Trophoblast cell (in vitro differentiated cells and primary cell): ENCODE results near the gene ALS2CL.

Experiments
- DNase-seq, 2 donors: peaks; one replicate each; pipeline ENCODE4 v3.0.0-alpha.2; 2016
- H2AFZ ChIP-seq: 2 replicates; pipeline ENCODE4 v1.6.1; 2013; ENCODE audit warnings: low read length, moderate library complexity, mild to moderate bottlenecking; ENCODE audit not compliant: insufficient read depth, poor library complexity
- H2AK5ac ChIP-seq: 2 replicates; pipeline ENCODE4 v1.6.1; 2013; ENCODE audit warnings: mild to moderate bottlenecking, low read length
- H2BK120ac ChIP-seq: 2 replicates; pipeline ENCODE4 v1.6.1; 2013; ENCODE audit warnings: low read length, mild to moderate bottlenecking, moderate library complexity; ENCODE audit not compliant: insufficient read depth, poor library complexity
- H2BK12ac ChIP-seq: 2 replicates; pipeline ENCODE4 v1.6.1; 2013; ENCODE audit warnings: mild to moderate bottlenecking, low read length, moderate library complexity
- H2BK5ac ChIP-seq: 2 replicates; pipeline ENCODE4 v1.6.1; 2013; ENCODE audit warnings: low read length, low read depth, moderate library complexity, mild to moderate bottlenecking; ENCODE audit not compliant: poor library complexity
- H3K14ac ChIP-seq: 2 replicates; pipeline ENCODE4 v1.6.1; 2013; ENCODE audit warnings: mild to moderate bottlenecking, low read length
- H3K18ac ChIP-seq: 2 replicates; pipeline ENCODE4 v1.6.1; 2013; ENCODE audit warnings: mild to moderate bottlenecking, low read length
- H3K23ac ChIP-seq: 2 replicates; pipeline ENCODE4 v1.6.1; 2013; ENCODE audit warnings: low read length
- H3K27ac ChIP-seq: 2 replicates; pipeline ENCODE4 v1.5.1; 2013; ENCODE audit warnings: low read depth, mild to moderate bottlenecking, inconsistent platforms, low read length, moderate library complexity
- H3K27me3 ChIP-seq: 2 replicates; pipeline ENCODE4 v1.6.1; 2013; ENCODE audit warnings: inconsistent platforms, mild to moderate bottlenecking, low read length, moderate library complexity; ENCODE audit not compliant: insufficient read depth
- H3K36me3 ChIP-seq, 2 experiments: 1 replicate in 1 of 2; 2 replicates in 1 of 2; pipeline ENCODE4 v1.6.1; 2013; ENCODE audit warnings: low read length in 2 of 2, mild to moderate bottlenecking in 2 of 2, moderate library complexity in 1 of 2; ENCODE audit not compliant: insufficient read depth in 2 of 2, control insufficient read depth in 1 of 2
- H3K4ac ChIP-seq: 2 replicates; pipeline ENCODE4 v1.6.1; 2013; ENCODE audit warnings: low read depth, mild to moderate bottlenecking, low read length, moderate library complexity
- H3K4me1 ChIP-seq, 2 experiments: 1 replicate in 1 of 2; 2 replicates in 1 of 2; pipeline ENCODE4 v1.6.1; 2013; ENCODE audit warnings: low read length in 2 of 2, mild to moderate bottlenecking in 2 of 2, moderate library complexity in 1 of 2; ENCODE audit not compliant: insufficient read depth in 2 of 2, control insufficient read depth in 1 of 2
- H3K4me2 ChIP-seq: 2 replicates; pipeline ENCODE4 v1.6.1; 2013; ENCODE audit warnings: inconsistent platforms, mild to moderate bottlenecking, low read length, moderate library complexity
- H3K4me3 ChIP-seq: 2 replicates; pipeline ENCODE4 v1.5.1; 2013; ENCODE audit warnings: mild to moderate bottlenecking, low read depth, low read length, inconsistent platforms
- H3K79me1 ChIP-seq: one replicate; pipeline ENCODE4 v1.6.1; 2013; ENCODE audit warnings: low read length
- H3K79me2 ChIP-seq: 2 replicates; pipeline ENCODE4 v1.6.1; 2013; ENCODE audit warnings: low read length, mild to moderate bottlenecking; ENCODE audit not compliant: control insufficient read depth, insufficient read depth, poor library complexity
- H3K9ac ChIP-seq: 2 replicates; pipeline ENCODE4 v1.6.1; 2013; ENCODE audit warnings: mild to moderate bottlenecking, low read length
- H3K9me3 ChIP-seq: 2 replicates; pipeline ENCODE4 v1.6.1; 2013; ENCODE audit warnings: low read depth, mild to moderate bottlenecking, control low read depth, inconsistent platforms, low read length; ENCODE audit not compliant: insufficient read depth
- H4K12ac ChIP-seq: 2 replicates; pipeline ENCODE4 v1.6.1; 2013; ENCODE audit warnings: low read depth, mild to moderate bottlenecking, low read length, moderate library complexity
- H4K8ac ChIP-seq: 2 replicates; pipeline ENCODE4 v1.6.1; 2013; ENCODE audit warnings: low read depth, mild to moderate bottlenecking, low read length, moderate library complexity
- H4K91ac ChIP-seq: one replicate; pipeline ENCODE4 v1.6.1; 2013; ENCODE audit warnings: low read depth, mild to moderate bottlenecking, low read length, moderate library complexity
- WGBS: extraction: QIAGEN DNeasy Blood & Tissue Kit; methylation state at CpG from one replicate; pipeline ENCODE4 v1.1.7; 2013; ENCODE audit warnings: missing lambda C conversion rate; ENCODE audit not compliant: insufficient read length, insufficient coverage; ENCODE audit errors: extremely low coverage; 5-methylcytosine and 5-hydroxymethylcytosine counted together

ALS2CL gene

GRCh38 chr3:46676601-46677410 lies 16.7 kb downstream of the ALS2CL start:
- Histone ChIP-seq H4K12ac (no peak overlapping the region), H3K79me1 (no peaks in the 10 kb centered on the region), H3K9me3 (no peaks in the 10 kb centered on the region), H3K4me3 (no peak overlapping the region), H3K18ac (no peak overlapping the region), H3K36me3 (peaks cover 4 to 5% of the 10 kb centered on the region in 2 experiments), H2AFZ (no peak overlapping the region), H2BK5ac (no peak overlapping the region), H2BK120ac (no peak overlapping the region), H2AK5ac (no peak overlapping the region), H3K9ac (no peak overlapping the region), H3K27me3 (no peaks in the 10 kb centered on the region), H4K91ac (no peak overlapping the region), H4K8ac (no peak overlapping the region), H3K4me1 (no peaks in the 10 kb centered on the region), H3K4me2 (no peak overlapping the region), H3K79me2 (no peaks in the 10 kb centered on the region), H3K27ac (no peak overlapping the region), H3K23ac (no peak overlapping the region), H2BK12ac (no peak overlapping the region), H3K14ac (no peak overlapping the region), H3K4ac (no peak overlapping the region)
- no CpG with 5 or more reads among the region's 16 CpGs for WGBS
- no peak for DNase-seq

GRCh38 chr3:46675843-46676567 lies 17.5 kb downstream of the ALS2CL start:
- Histone ChIP-seq H4K12ac (no peak overlapping the region), H3K4ac (no peak overlapping the region), H2BK5ac (no peak overlapping the region), H3K14ac (no peak overlapping the region), H4K91ac (no peak overlapping the region), H2BK120ac (no peak overlapping the region), H3K27me3 (no peaks in the 10 kb centered on the region), H2AK5ac (no peak overlapping the region), H4K8ac (no peak overlapping the region), H3K79me2 (no peaks in the 10 kb centered on the region), H3K4me1 (no peaks in the 10 kb centered on the region), H3K9me3 (no peaks in the 10 kb centered on the region), H3K27ac (no peak overlapping the region), H3K4me2 (no peak overlapping the region), H2AFZ (no peak overlapping the region), H3K18ac (no peak overlapping the region), H3K36me3 (peaks cover 4 to 5% of the 10 kb centered on the region in 2 experiments), H3K9ac (no peak overlapping the region), H2BK12ac (no peak overlapping the region), H3K79me1 (no peaks in the 10 kb centered on the region), H3K4me3 (no peak overlapping the region), H3K23ac (no peak overlapping the region)
- WGBS: no CpG with 5 or more reads among the region's 9 CpGs
- DNase-seq: no peak

GRCh38 chr3:46675426-46675825 lies 18.1 kb downstream of the ALS2CL start:
- Histone ChIP-seq H4K8ac (no peak overlapping the region), H2BK12ac (no peak overlapping the region), H2AK5ac (no peak overlapping the region), H3K4ac (no peak overlapping the region), H4K12ac (no peak overlapping the region), H2BK5ac (no peak overlapping the region), H3K14ac (no peak overlapping the region), H3K18ac (no peak overlapping the region), H3K9me3 (no peaks in the 10 kb centered on the region), H2BK120ac (no peak overlapping the region), H3K4me3 (no peak overlapping the region), H2AFZ (no peak overlapping the region), H3K23ac (no peak overlapping the region), H3K27ac (no peak overlapping the region), H3K4me1 (no peaks in the 10 kb centered on the region), H3K79me2 (no peaks in the 10 kb centered on the region), H3K4me2 (no peak overlapping the region), H4K91ac (no peak overlapping the region), H3K36me3 (peaks cover 4 to 5% of the 10 kb centered on the region in 2 experiments), H3K79me1 (no peaks in the 10 kb centered on the region), H3K27me3 (no peaks in the 10 kb centered on the region), H3K9ac (no peak overlapping the region)
- DNase-seq: no peak
- WGBS: no CpG with 5 or more reads among the region's 6 CpGs

DNA sequence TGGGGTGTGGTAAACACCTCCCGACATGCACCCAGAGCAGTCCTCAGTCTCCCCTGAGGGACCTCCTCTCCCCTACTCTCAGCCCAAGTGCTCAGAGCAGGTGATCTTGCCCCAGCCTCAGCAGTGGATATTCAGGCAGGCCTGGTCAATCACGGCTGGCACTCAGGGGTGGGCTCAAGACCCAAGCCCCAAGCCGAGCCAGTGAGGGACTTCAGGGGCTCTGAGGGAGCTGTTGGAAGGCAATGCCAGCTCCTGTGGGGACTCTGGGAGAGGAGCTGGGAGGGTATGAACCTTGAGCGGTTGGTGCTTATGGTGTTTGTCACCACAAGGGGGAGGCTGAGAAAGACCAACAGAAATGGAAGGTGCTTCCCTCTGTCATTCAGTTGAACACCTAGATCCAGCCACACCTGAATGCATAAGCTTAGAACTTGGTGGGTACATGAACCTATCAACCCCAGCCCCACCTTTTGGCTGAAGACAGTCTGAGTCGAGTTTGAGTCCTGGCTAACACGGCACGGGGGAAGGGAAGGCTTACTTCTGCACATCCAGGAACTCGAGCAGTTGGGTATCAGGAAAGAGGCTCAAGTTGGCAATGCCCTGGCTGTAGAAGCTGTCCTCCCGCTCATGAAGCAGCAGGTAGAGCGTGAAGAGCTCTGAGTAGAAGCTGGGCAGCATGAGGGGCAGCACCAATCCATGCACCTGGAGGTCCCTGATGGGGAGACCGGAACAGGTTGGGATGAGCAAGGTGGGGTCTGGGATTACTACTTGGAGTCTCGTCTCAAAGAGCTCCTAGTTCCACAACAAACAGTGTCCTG lies 19.2 kb downstream of the ALS2CL start:
- H3K36me3 ChIP-seq: peaks cover 3 to 4% of the 10 kb centered on the region in 2 experiments
- no peak overlapping the region for H3K4me3 ChIP-seq
- no peak overlapping the region for H3K18ac ChIP-seq
- no peak overlapping the region for H2BK5ac ChIP-seq
- no peak overlapping the region for H2BK120ac ChIP-seq
- no peak overlapping the region for H3K4ac ChIP-seq
- H3K9me3 ChIP-seq: no peaks in the 10 kb centered on the region
- H4K91ac ChIP-seq: no peak overlapping the region
- H3K4me1 ChIP-seq: no peaks in the 10 kb centered on the region
- H3K4me2 ChIP-seq: no peak overlapping the region
- DNase-seq: peak in 1 of 2 donors; percentile 28
- no peak overlapping the region for H2BK12ac ChIP-seq
- no peak overlapping the region for H4K12ac ChIP-seq
- no peak overlapping the region for H4K8ac ChIP-seq
- H3K79me2 ChIP-seq: no peaks in the 10 kb centered on the region
- no peak overlapping the region for H2AK5ac ChIP-seq
- H3K27me3 ChIP-seq: no peaks in the 10 kb centered on the region
- no peak overlapping the region for H3K14ac ChIP-seq
- H3K27ac ChIP-seq: no peak overlapping the region
- no CpG with 5 or more reads among the region's 12 CpGs for WGBS
- H2AFZ ChIP-seq: no peak overlapping the region
- H3K23ac ChIP-seq: no peak overlapping the region
- H3K79me1 ChIP-seq: no peaks in the 10 kb centered on the region
- H3K9ac ChIP-seq: no peak overlapping the region
